Loucy (cell line): Measurements from ENCODE around the gene GSTO1.
A peak's percentile ranks its signal among the peaks of the same experiment; 100 is the strongest.

Experiments
- H2AFZ ChIP-seq: fragments of 200-600 bp; sonication (generic); 2 replicates; pipeline ENCODE4 v1.6.0; 2016; ENCODE audit warnings: antibody characterized with exemption, mild to moderate bottlenecking, low read length, moderate library complexity
- H3F3A ChIP-seq: fragments of 200-600 bp; 2 replicates; pipeline ENCODE4 v1.6.0; 2016; ENCODE audit warnings: antibody characterized with exemption, low read depth, mild to moderate bottlenecking
- H3K27me3 ChIP-seq: fragments of 200-600 bp; sonication (generic); 2 replicates; pipeline ENCODE4 v1.6.1; 2014; ENCODE audit warnings: low read length, mild to moderate bottlenecking; ENCODE audit not compliant: insufficient read depth, poor library complexity, severe bottlenecking
- H3K36me3 ChIP-seq: fragments of 200-600 bp; sonication (generic); 2 replicates; pipeline ENCODE4 v1.6.1; 2016; ENCODE audit warnings: low read length; ENCODE audit not compliant: insufficient read depth
- H3K4me1 ChIP-seq: fragments of 200-600 bp; sonication (generic); 2 replicates; pipeline ENCODE4 v1.5.1; 2014; ENCODE audit warnings: low read length, mild to moderate bottlenecking; ENCODE audit not compliant: insufficient read depth, poor library complexity, severe bottlenecking
- H3K4me2 ChIP-seq: fragments of 200-600 bp; sonication (generic); 2 replicates; pipeline ENCODE4 v1.6.0; 2014; ENCODE audit warnings: antibody characterized with exemption, low read length, low read depth, mild to moderate bottlenecking; ENCODE audit not compliant: poor library complexity, severe bottlenecking
- H3K4me3 ChIP-seq: fragments of 200-600 bp; sonication (generic); 2 replicates; pipeline ENCODE4 v1.5.1; 2014; ENCODE audit warnings: low read length, mild to moderate bottlenecking, mixed read lengths; ENCODE audit not compliant: poor library complexity, severe bottlenecking
- H3K79me2 ChIP-seq: fragments of 200-600 bp; sonication (generic); 2 replicates; pipeline ENCODE4 v1.6.1; 2014; ENCODE audit warnings: low read length; ENCODE audit not compliant: insufficient read depth
- H3K9ac ChIP-seq: fragments of 200-600 bp; sonication (generic); 2 replicates; pipeline ENCODE4 v1.6.0; 2014; ENCODE audit warnings: mild to moderate bottlenecking, low read depth, low read length, moderate library complexity; ENCODE audit not compliant: poor library complexity, severe bottlenecking
- H3K9me2 ChIP-seq: fragments of 200-600 bp; sonication (generic); replicated peaks from 2 replicates; pipeline ENCODE4 v1.6.1; 2016; ENCODE audit warnings: low read depth, low read length, mixed read lengths
- H3K9me3 ChIP-seq: fragments of 200-600 bp; sonication (generic); 2 replicates; pipeline ENCODE4 v1.6.1; 2014; ENCODE audit warnings: mild to moderate bottlenecking, antibody characterized with exemption, low read length, low read depth; ENCODE audit not compliant: insufficient read depth
- H4K20me1 ChIP-seq: fragments of 200-600 bp; sonication (generic); 2 replicates; pipeline ENCODE4 v1.6.0; 2014; ENCODE audit warnings: antibody characterized with exemption, low read length, mild to moderate bottlenecking; ENCODE audit not compliant: insufficient read depth, poor library complexity, severe bottlenecking
- CTCF ChIP-seq: fragments of 200-600 bp; sonication (generic); conservative IDR thresholded peaks from 2 replicates; pipeline ENCODE4 v1.5.1; 2014; ENCODE audit warnings: mild to moderate bottlenecking, antibody characterized with exemption, low read length
- EZH2phosphoT487 ChIP-seq: fragments of 200-600 bp; IDR thresholded peaks from 2 replicates; pipeline ENCODE4 v1.6.1; 2018; ENCODE audit warnings: antibody characterized with exemption, mild to moderate bottlenecking, moderate library complexity, borderline replicate concordance

Gene GSTO1

DNA sequence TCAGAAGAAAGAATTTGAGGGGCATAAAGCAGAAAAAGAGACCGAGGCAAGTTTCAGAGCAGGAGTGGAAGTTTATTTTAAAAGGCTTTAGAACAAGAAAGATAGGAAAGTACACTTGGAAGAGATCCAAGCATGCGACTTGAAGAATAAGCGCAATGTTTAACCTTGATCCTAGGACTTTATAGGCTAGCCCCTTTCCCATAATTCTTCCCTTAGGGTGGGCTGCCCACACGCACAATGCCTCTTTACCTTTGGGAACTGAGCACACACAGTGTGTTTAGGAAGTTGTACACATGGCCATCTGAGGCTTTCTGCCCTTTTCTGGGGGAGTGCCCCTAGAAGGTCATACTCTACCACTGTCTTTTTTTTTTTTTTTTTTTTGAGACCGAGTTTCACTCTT, 11.2 kb upstream of the GSTO1 start:
- Histone ChIP-seq H3K9ac (no peak overlapping the region), H3K4me1 (peaks cover 17% of the 10 kb centered on the region), H3K4me3 (no peak overlapping the region), H3K9me2 (no peaks in the 10 kb centered on the region), H3K27me3 (peaks cover 27% of the 10 kb centered on the region), H3F3A (peaks cover 8% of the 10 kb centered on the region; the same call in 1 of the 2 replicates), H2AFZ (no peak overlapping the region), H4K20me1 (no peaks in the 10 kb centered on the region), H3K9me3 (no peaks in the 10 kb centered on the region), H3K79me2 (no peaks in the 10 kb centered on the region), H3K4me2 (no peak overlapping the region), H3K36me3 (no peaks in the 10 kb centered on the region)
- TF ChIP-seq EZH2phosphoT487 (no peak), CTCF (no peak)

DNA sequence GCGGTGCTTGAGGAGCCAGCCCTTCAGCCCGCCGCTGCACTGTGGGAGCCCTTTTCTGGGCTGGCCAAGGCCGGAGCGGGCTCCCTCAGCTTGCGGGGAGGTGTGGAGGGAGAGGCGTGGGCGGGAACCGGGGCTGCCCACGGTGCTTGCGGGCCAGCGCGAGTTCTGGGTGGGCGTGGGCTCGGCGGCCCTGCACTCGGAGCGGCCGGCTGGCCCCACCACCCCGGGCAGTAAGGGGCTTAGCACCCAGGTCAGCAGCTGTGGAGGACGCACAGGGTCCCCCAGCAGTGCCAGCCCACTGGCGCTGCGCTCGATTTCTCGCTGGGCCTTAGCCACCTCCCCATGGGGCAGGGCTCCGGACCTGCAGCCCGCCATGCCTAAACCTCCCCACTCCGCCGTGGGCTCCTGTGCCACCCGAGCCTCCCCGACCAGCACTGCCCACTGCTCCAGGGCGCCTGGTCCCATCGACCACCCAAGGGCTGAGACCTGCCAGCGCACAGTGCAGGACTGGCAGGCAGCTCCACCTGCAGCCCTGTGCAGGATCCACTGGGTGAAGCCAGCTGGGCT, 9.5 kb upstream of the GSTO1 start:
- no peaks in the 10 kb centered on the region for H4K20me1 ChIP-seq
- peaks cover 17% of the 10 kb centered on the region for H3K4me1 ChIP-seq
- H3K9me3 ChIP-seq, result no peaks in the 10 kb centered on the region
- H3K4me3 ChIP-seq, result no peak overlapping the region
- H3K9ac ChIP-seq, result no peak overlapping the region
- H3K4me2 ChIP-seq, result no peak overlapping the region
- peaks cover 32% of the 10 kb centered on the region for H3K27me3 ChIP-seq
- no peak for TF ChIP-seq EZH2phosphoT487
- TF ChIP-seq CTCF, result no peak
- no peaks in the 10 kb centered on the region for H3K9me2 ChIP-seq
- no peaks in the 10 kb centered on the region for H3K36me3 ChIP-seq
- H2AFZ ChIP-seq, result no peak overlapping the region
- H3K79me2 ChIP-seq, result no peaks in the 10 kb centered on the region
- H3F3A ChIP-seq, result peaks cover 8% of the 10 kb centered on the region; the same call in 1 of the 2 replicates

- Histone ChIP-seq H3K79me2 (no peaks in the 10 kb centered on the region), H3K9ac (no peak overlapping the region), H3K9me2 (no peaks in the 10 kb centered on the region), H3K4me3 (no peak overlapping the region), H3K4me2 (peak overlapping the region; percentile 70), H4K20me1 (no peaks in the 10 kb centered on the region), H3F3A (peaks cover 8% of the 10 kb centered on the region; the same call in 1 of the 2 replicates), H2AFZ (no peak overlapping the region), H3K9me3 (no peaks in the 10 kb centered on the region), H3K4me1 (peaks cover 17% of the 10 kb centered on the region), H3K27me3 (peaks cover 32% of the 10 kb centered on the region), H3K36me3 (no peaks in the 10 kb centered on the region)
- TF ChIP-seq EZH2phosphoT487 (no peak), CTCF (no peak)
Observed at GRCh38 chr10:104246976-104247375, 7.7 kb upstream of the GSTO1 start.
